ENCODE measurements around the gene OTOF.

- TF ChIP-seq, protein P1, sequence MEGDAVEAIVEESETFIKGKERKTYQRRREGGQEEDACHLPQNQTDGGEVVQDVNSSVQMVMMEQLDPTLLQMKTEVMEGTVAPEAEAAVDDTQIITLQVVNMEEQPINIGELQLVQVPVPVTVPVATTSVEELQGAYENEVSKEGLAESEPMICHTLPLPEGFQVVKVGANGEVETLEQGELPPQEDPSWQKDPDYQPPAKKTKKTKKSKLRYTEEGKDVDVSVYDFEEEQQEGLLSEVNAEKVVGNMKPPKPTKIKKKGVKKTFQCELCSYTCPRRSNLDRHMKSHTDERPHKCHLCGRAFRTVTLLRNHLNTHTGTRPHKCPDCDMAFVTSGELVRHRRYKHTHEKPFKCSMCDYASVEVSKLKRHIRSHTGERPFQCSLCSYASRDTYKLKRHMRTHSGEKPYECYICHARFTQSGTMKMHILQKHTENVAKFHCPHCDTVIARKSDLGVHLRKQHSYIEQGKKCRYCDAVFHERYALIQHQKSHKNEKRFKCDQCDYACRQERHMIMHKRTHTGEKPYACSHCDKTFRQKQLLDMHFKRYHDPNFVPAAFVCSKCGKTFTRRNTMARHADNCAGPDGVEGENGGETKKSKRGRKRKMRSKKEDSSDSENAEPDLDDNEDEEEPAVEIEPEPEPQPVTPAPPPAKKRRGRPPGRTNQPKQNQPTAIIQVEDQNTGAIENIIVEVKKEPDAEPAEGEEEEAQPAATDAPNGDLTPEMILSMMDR (conservative IDR thresholded peaks at IDR 0.05) = no peak
- no peak for TF ChIP-seq ZFX (IDR thresholded peaks at IDR 0.05)
Measured at GRCh38 chr2:26480566-26481423, 2.9 kb upstream of the OTOF start.

Data from C4-2B (cell line).